Mesothelial cell of epicardium (in vitro differentiated cells): ENCODE results near the gene NOS1AP. TPM values are rescaled to one million over a fixed set of nuclear protein-coding genes. Genes with fewer than 3 reads are reported as not detected.

Source experiments
- DNase-seq, 2 experiments: peaks; one replicate each; pipeline ENCODE4 v3.0.0; 2021; ENCODE audit warnings: low spot score in 2 of 2; ENCODE audit not compliant: unreplicated experiment in 2 of 2
- H3K27ac Mint-ChIP-seq: 2 replicates; pipeline ENCODE4 v1.8.0; 2021; ENCODE audit warnings: mixed read lengths
- H3K27me3 Mint-ChIP-seq: 2 replicates; pipeline ENCODE4 v1.8.0; 2021; ENCODE audit warnings: low read depth, mixed read lengths
- H3K36me3 Mint-ChIP-seq: 2 replicates; pipeline ENCODE4 v1.8.0; 2021; ENCODE audit warnings: mixed read lengths
- H3K4me1 Mint-ChIP-seq: 2 replicates; pipeline ENCODE4 v1.8.0; 2021; ENCODE audit warnings: mixed read lengths
- H3K4me3 Mint-ChIP-seq: 2 replicates; pipeline ENCODE4 v1.8.0; 2021; ENCODE audit warnings: mild to moderate bottlenecking, moderate library complexity, mixed read lengths
- H3K9me3 Mint-ChIP-seq: 2 replicates; pipeline ENCODE4 v1.8.0; 2021; ENCODE audit warnings: mixed read lengths
- total RNA-seq: library from RNA; stranded (reverse); gene quantifications from 3 replicates; pipeline ENCODE4 v1.2.1, GENCODE V29; 2021
- TF ChIP-seq, protein P1 (sequence below): fragments of 200-600 bp; sonication (generic); IDR thresholded peaks from one replicate; pipeline ENCODE4 v1.5.0; 2021; ENCODE audit warnings: antibody characterized with exemption; ENCODE audit not compliant: unreplicated experiment

The NOS1AP gene
- total RNA-seq, 1 donor from 2014 or later, result 4.4 TPM

DNA sequence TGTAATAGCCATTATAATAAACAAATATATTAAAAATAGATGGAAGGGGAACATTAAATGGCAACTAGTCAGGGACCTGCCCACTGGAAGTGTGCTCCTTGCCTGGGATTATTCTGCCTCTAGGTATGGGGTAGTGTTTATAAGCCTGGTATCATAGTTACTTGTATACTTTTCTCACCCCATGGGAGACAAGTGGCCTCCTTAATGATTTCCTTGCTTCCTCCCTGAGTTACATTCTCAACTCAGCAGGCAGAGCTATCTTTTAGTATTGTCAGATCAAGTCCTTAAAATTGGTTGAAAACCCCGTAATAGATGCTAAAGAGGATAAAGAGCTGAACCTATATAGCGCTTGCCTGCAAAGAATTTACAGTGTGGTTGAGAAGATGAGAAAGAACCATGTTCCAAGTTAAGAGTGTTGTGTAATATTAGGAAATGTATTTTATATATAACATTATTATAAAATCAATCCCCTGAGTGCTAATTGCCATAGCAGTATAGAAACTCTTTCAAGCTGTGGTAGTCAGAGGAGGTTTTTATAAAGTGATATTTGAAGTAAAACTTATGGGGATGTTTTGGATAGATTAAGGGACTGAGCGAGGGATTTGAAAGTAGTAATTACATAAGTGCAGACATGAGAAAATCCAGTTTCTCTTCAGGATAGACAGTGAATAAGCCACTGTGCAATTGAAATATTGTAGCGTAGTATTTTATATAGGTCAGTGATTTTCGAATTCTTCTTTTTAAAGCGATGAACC is 200.7 kb downstream of the NOS1AP start:
- H3K27ac Mint-ChIP-seq, result no peak overlapping the region

DNA sequence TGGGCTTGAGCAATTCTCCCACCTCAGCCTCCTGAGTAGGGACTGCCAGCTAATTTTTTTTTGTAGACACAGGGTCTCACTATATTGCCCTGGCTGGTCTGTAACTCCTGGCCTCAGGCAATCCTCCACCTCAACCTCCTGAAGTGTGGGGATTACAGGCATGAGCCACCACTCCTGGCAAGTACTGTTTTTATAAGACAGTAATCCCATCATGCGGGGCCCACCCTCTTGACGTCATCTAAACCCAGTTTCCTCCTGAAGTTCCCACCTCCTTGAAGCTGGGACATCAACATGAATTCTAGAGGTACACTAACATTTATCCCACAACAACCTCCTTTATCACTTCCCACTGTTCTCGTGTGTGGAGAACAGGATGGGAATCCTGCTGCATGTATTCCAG is 202.5 kb downstream of the NOS1AP start:
- TF ChIP-seq, protein P1, sequence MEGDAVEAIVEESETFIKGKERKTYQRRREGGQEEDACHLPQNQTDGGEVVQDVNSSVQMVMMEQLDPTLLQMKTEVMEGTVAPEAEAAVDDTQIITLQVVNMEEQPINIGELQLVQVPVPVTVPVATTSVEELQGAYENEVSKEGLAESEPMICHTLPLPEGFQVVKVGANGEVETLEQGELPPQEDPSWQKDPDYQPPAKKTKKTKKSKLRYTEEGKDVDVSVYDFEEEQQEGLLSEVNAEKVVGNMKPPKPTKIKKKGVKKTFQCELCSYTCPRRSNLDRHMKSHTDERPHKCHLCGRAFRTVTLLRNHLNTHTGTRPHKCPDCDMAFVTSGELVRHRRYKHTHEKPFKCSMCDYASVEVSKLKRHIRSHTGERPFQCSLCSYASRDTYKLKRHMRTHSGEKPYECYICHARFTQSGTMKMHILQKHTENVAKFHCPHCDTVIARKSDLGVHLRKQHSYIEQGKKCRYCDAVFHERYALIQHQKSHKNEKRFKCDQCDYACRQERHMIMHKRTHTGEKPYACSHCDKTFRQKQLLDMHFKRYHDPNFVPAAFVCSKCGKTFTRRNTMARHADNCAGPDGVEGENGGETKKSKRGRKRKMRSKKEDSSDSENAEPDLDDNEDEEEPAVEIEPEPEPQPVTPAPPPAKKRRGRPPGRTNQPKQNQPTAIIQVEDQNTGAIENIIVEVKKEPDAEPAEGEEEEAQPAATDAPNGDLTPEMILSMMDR, result no peak
- Mint-ChIP-seq H3K4me1 (peaks cover 2% of the 10 kb centered on the region), H3K27me3 (no peaks in the 10 kb centered on the region), H3K4me3 (no peak overlapping the region), H3K36me3 (no peaks in the 10 kb centered on the region), H3K9me3 (no peaks in the 10 kb centered on the region), H3K27ac (no peak overlapping the region)
- no peak for DNase-seq

More for the DNA sequence above, 200.7 kb downstream of the NOS1AP start:
- H3K9me3 Mint-ChIP-seq, result no peaks in the 10 kb centered on the region
- no peaks in the 10 kb centered on the region for H3K27me3 Mint-ChIP-seq
- H3K4me1 Mint-ChIP-seq, result peaks cover 2% of the 10 kb centered on the region
- no peak for DNase-seq
- no peaks in the 10 kb centered on the region for H3K36me3 Mint-ChIP-seq
- TF ChIP-seq, protein P1, result no peak
- H3K4me3 Mint-ChIP-seq, result no peak overlapping the region

DNA sequence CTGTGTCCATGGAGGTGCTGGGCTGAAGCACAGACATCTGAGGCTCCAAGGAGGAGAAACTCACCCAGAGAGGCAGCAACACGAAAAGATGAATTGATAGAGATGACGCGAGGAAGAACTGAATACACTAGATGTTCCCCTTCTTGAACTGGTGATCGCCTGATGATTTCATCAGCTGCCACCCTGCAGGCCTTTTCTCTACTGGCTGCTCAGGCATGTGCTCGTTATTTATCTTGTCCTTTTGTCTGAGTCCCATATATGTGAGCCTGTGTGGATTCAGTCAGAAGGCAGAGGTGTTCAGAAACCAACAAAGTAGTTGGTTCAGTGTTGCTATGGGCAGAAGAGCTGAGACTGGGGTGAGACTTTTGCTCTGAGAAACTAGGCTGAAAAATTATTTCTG is 202.9 kb downstream of the NOS1AP start:
- H3K4me1 Mint-ChIP-seq, result peaks cover 2% of the 10 kb centered on the region
- no peaks in the 10 kb centered on the region for H3K9me3 Mint-ChIP-seq
- no peaks in the 10 kb centered on the region for H3K36me3 Mint-ChIP-seq
- TF ChIP-seq, protein P1, result no peak
- no peak for DNase-seq
- H3K4me3 Mint-ChIP-seq, result no peak overlapping the region
- H3K27me3 Mint-ChIP-seq, result no peaks in the 10 kb centered on the region
- no peak overlapping the region for H3K27ac Mint-ChIP-seq

DNA sequence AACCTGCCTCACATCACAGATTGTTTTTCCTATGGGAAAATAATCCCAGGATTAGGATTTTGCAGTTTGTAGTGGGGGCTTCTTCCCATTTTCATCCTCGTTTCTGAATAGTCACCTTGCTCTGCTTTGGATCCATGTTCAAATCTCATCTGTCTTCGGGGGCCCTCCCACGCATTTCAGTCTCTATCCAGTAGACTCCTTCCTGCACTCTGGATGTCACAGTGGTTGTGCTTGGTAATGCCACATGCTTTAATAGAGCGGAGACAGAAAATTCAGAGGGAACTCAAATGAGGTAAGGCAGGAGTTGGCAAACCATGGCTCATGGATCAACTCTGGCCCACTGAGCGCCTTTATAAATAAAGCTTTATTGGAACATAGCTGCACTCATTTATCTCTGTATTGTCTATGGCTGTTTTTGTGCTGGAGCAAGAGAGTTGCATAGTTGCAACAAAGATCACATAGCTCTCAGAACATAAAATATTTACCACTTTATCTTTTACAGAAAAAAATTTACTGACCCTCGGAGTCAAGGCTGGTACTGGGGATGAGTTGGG is 206.2 kb downstream of the NOS1AP start:
- H3K27me3 Mint-ChIP-seq, result no peaks in the 10 kb centered on the region
- TF ChIP-seq, protein P1, result no peak
- no peak overlapping the region for H3K27ac Mint-ChIP-seq
- no peak for DNase-seq
- H3K36me3 Mint-ChIP-seq, result no peaks in the 10 kb centered on the region
- no peak overlapping the region for H3K4me3 Mint-ChIP-seq
- no peaks in the 10 kb centered on the region for H3K9me3 Mint-ChIP-seq
- peaks cover 10% of the 10 kb centered on the region for H3K4me1 Mint-ChIP-seq

DNA sequence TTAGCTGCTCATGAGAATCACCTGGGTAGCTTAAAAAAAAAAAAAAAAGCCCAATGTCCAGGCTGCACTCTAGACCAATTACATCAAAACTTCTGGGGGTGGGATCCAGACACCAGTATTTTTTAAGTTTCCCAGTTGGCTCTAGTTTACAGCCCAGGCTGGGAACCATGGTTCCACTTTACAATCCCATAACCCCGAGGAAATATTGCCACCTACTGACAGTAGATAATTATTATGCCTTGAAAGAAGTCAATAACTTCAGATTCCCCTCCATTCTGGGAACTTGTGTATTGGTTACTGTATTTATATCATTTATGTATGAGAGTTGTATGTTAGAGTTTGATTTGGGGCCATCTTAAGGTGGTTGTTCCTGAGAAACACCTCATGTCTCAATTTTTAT is 207.0 kb downstream of the NOS1AP start:
- H3K27me3 Mint-ChIP-seq, result no peaks in the 10 kb centered on the region
- H3K36me3 Mint-ChIP-seq, result no peaks in the 10 kb centered on the region
- TF ChIP-seq, protein P1, result no peak
- no peaks in the 10 kb centered on the region for H3K9me3 Mint-ChIP-seq
- H3K27ac Mint-ChIP-seq, result no peak overlapping the region
- no peak overlapping the region for H3K4me3 Mint-ChIP-seq
- DNase-seq, result no peak
- peaks cover 10% of the 10 kb centered on the region for H3K4me1 Mint-ChIP-seq
